Erythroblast (primary cell): ENCODE results near the gene MARK1.

Source experiments
- GATA1 ChIP-seq: IDR thresholded peaks from 2 replicates; pipeline ENCODE4 v1.6.1; 2011; ENCODE audit warnings: low read depth, mild to moderate bottlenecking, control low read depth, low read length, moderate library complexity
- POLR2A ChIP-seq: IDR thresholded peaks from 2 replicates; pipeline ENCODE4 v1.6.1; 2011; ENCODE audit warnings: mild to moderate bottlenecking, low read length

DNA sequence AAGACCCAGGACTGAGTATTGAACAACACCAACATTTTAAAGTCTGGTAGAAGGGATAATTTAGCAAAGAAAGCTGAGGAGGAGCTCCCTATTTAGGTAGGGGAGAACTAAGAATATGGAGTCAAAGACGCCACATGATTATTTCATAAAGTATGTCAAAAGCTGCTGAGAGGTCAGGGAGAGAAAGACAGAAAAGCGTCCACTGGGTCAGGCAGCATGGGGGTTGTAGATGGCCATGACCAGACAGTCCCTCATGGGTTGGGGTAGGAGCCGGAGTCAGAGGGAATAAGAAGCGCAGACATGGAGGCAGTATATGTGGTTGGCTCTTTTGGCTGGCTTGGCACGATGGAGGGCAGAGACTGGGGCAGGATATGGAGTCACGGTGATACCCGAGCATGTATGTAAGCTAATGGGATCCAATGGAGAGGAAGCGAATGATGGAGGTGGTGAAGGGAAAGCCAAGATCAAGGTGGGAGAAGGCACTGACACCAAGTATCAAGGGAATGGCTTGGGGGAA, 167.0 kb downstream of the MARK1 start:
- TF ChIP-seq POLR2A, result no peak
- no peak for TF ChIP-seq GATA1
